Measurements from ENCODE around the gene CNST. TPM values are rescaled to one million over a fixed set of nuclear protein-coding genes. Genes with fewer than 3 reads are reported as not detected.

Gene CNST
- total RNA-seq, 2 experiments from 2014 or later, result 14.6 to 25.1 TPM

DNA sequence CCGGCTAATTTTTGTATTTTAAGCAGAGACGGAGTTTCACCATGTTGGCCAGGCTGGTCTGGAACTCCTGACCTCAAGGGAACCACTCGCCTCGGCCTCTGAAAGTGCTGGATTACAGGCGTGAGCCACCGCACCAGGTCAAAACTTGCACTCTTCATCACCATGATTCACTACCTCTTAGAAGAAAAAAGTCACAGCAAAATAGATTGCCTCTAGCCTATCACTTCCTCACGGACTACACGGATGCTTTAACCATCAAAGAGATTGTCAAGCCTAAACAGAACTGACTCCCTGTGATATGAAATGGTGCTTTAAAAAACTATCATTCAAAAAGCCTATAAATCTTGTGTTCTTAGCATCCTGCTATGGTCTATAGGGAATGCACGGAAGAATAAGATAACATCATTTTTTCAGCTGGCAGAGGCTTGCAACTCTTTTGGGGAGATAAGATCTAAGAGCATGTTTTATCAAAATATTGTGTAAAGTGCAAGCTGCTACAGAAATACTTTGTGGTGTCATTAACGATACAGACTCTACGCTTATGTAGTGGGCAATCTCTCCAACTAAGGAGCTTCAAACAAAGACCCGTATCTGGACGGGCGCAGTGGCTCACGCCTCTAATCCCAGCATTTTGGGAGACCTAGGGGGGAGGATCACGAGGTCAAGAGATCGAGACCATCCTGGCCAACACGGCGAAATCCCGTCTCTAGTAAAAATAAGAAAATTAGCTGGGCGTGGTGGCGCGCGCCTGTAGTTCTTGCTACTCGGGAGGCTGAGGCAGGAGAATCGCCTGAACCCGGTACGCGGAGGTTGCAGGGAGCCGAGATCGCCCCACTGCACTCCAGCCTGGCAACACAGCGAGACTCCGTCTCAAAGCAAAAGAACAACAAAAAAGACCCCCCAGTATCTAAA lies 1.2 kb upstream of the CNST start:
- Histone ChIP-seq H3K4me1 (ENCODE audit: insufficient read depth, low read length, poor library complexity, severe bottlenecking) (peaks cover 36% of the 10 kb centered on the region), H3K4me2 (ENCODE audit: low read length) (peak overlapping the region; percentile 80), H3K27ac (ENCODE audit: low read depth, low read length, poor library complexity, severe bottlenecking) (no peak overlapping the region), H4K20me1 (ENCODE audit: insufficient read depth, low read length) (no peaks in the 10 kb centered on the region), H3K9me3 (ENCODE audit: low read length) (no peaks in the 10 kb centered on the region), H3K9me2 (ENCODE audit: insufficient read depth, low read length) (no peaks in the 10 kb centered on the region), H3K4me3 (ENCODE audit: low read depth, low read length, poor library complexity, severe bottlenecking) (peak overlapping the region; percentile 92), H3K79me2 (ENCODE audit: insufficient read depth, low read depth, low read length) (peaks cover 59% of the 10 kb centered on the region), H2AFZ (ENCODE audit: low read length) (peak overlapping the region; percentile 83; the same call in 1 of the 2 replicates), H3K36me3 (ENCODE audit: insufficient read depth, low read length) (peaks cover 36% of the 10 kb centered on the region)
- ChIA-PET CTCF (ENCODE audit: unreplicated experiment) (interaction anchor here (1.5 kb wide), 1 partner anchor 14 kb away, joined by 4 read pairs; no protein-coding TSS in a partner anchor), POLR2A (interaction anchor here (0.6 to 2.0 kb wide), 3 partner anchors 15 to 77 kb away, joined by 3 to 7 read pairs (median 3); no protein-coding TSS in a partner anchor)
- no TSS peak for BruUV-seq (replicated peaks)
- no peak for DNase-seq (ENCODE audit: low spot score)
- intact Hi-C loops (cut with micrococcal nuclease; ENCODE audit: unreplicated experiment), result loop anchor here (5.0 to 10.0 kb wide), 3 partner anchors 122 to 650 kb away; no protein-coding TSS in a partner anchor
- no peak for TF ChIP-seq EZH2phosphoT487 (IDR thresholded peaks at IDR 0.05; ENCODE audit: borderline replicate concordance, low read depth, low read length)
- no peak for TF ChIP-seq CTCF (conservative IDR thresholded peaks at IDR 0.05; ENCODE audit: low read length)

DNA sequence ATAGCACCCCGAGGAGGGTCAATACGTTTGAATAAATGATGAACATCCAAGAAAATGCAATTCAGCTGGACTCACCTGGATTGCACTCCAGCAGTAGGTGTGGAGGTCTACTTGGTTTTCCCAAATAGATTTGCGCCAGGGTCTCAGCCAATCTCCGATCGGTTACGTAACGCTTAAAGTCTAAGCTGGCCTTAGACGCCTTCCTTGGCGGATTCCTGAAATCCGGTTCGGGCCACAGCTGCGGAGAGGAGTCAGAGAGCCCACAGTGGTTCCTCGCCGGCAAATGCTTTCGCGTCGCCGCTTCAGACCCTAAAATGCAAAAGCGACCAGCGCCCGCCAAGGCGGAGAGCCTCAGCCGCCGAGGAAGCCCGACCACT lies 517 bp upstream of the CNST start:
- H4K20me1 ChIP-seq (ENCODE audit: insufficient read depth, low read length), result no peaks in the 10 kb centered on the region
- peak overlapping the region; percentile 80 for H3K4me2 ChIP-seq (ENCODE audit: low read length)
- DNase-seq (ENCODE audit: low spot score), result no peak
- peak overlapping the region; percentile 92 for H3K4me3 ChIP-seq (ENCODE audit: low read depth, low read length, poor library complexity, severe bottlenecking)
- POLR2A ChIA-PET, result interaction anchor here (0.9 to 2.0 kb wide), 3 partner anchors 10 to 77 kb away, joined by 3 to 7 read pairs (median 3); no protein-coding TSS in a partner anchor
- TF ChIP-seq CTCF (conservative IDR thresholded peaks at IDR 0.05; ENCODE audit: low read length), result no peak
- no peak for TF ChIP-seq EZH2phosphoT487 (IDR thresholded peaks at IDR 0.05; ENCODE audit: borderline replicate concordance, low read depth, low read length)
- H3K36me3 ChIP-seq (ENCODE audit: insufficient read depth, low read length), result peaks cover 30% of the 10 kb centered on the region
- H2AFZ ChIP-seq (ENCODE audit: low read length), result peak overlapping the region; percentile 83; the same call in 1 of the 2 replicates
- peaks cover 66% of the 10 kb centered on the region for H3K79me2 ChIP-seq (ENCODE audit: insufficient read depth, low read depth, low read length)
- H3K4me1 ChIP-seq (ENCODE audit: insufficient read depth, low read length, poor library complexity, severe bottlenecking), result peaks cover 43% of the 10 kb centered on the region
- CTCF ChIA-PET (ENCODE audit: unreplicated experiment), result interaction anchor here (1.5 kb wide), 1 partner anchor 13 kb away, joined by 4 read pairs; no protein-coding TSS in a partner anchor
- no TSS peak for BruUV-seq (replicated peaks)
- H3K27ac ChIP-seq (ENCODE audit: low read depth, low read length, poor library complexity, severe bottlenecking), result peak overlapping the region; percentile 29
- H3K9me3 ChIP-seq (ENCODE audit: low read length), result no peaks in the 10 kb centered on the region; the same call in 1 of the 2 replicates
- H3K9me2 ChIP-seq (ENCODE audit: insufficient read depth, low read length), result no peaks in the 10 kb centered on the region
- intact Hi-C loops (cut with micrococcal nuclease; ENCODE audit: unreplicated experiment), result loop anchor here (1.0 to 10.0 kb wide), 5 partner anchors 59 to 649 kb away; partner anchors contain the start of genes AHCTF1 and SMYD3

Data from OCI-LY7 (cell line).